A673 (cell line): ENCODE measurements around the gene CTIF. TPM values are rescaled to one million over a fixed set of nuclear protein-coding genes. Genes with fewer than 3 reads are reported as not detected.

ENCODE experiments used
- BruUV-seq: library from RNA; stranded (reverse); fragments of 400-500 nt; replicated peaks from 2 replicates; lab custom pipeline; 2021; lab: Mats Ljungman, UMichigan
- CTCF ChIA-PET: fragments of 300-600 bp; sonication (Branson Sonifier 250); formaldehyde crosslinking; loops from one replicate; lab custom pipeline; 2022; ENCODE audit warnings: antibody characterized with exemption; lab: Charles Lee
- POLR2A ChIA-PET: fragments of 300-600 bp; sonication (Branson Sonifier 250); formaldehyde crosslinking; loops from one replicate; lab custom pipeline; 2022; ENCODE audit warnings: antibody characterized with exemption; ENCODE audit not compliant: low non-redundant PET; lab: Charles Lee
- DNase-seq: peaks from one replicate; pipeline ENCODE4 v3.0.0-alpha.2; 2015; ENCODE audit warnings: low spot score
- H3K27ac ChIP-seq: fragments of 200-600 bp; sonication (generic); 2 replicates; pipeline ENCODE4 v1.5.1; 2016; ENCODE audit warnings: mixed run types, low read depth, mild to moderate bottlenecking, mixed read lengths, antibody characterized with exemption, low read length; ENCODE audit not compliant: poor library complexity, severe bottlenecking
- H3K27me3 ChIP-seq: fragments of 200-600 bp; sonication (generic); replicated peaks from 2 replicates; pipeline ENCODE4 v1.6.1; 2017; ENCODE audit warnings: mixed run types, low read depth, mild to moderate bottlenecking, mixed read lengths, antibody characterized with exemption, low read length; ENCODE audit not compliant: insufficient read depth, poor library complexity
- H3K36me3 ChIP-seq: fragments of 200-600 bp; sonication (generic); 2 replicates; pipeline ENCODE4 v1.6.1; 2016; ENCODE audit warnings: mixed run types, mild to moderate bottlenecking, mixed read lengths, antibody characterized with exemption, low read length; ENCODE audit not compliant: insufficient read depth, poor library complexity, severe bottlenecking
- H3K4me1 ChIP-seq: fragments of 200-600 bp; sonication (generic); 2 replicates; pipeline ENCODE4 v1.6.1; 2017; ENCODE audit warnings: mixed run types, mild to moderate bottlenecking, mixed read lengths, antibody characterized with exemption, low read length; ENCODE audit not compliant: insufficient read depth, poor library complexity, severe bottlenecking
- H3K4me3 ChIP-seq: fragments of 200-600 bp; sonication (generic); 2 replicates; pipeline ENCODE4 v1.5.1; 2016; ENCODE audit warnings: low read depth, mixed run types, mild to moderate bottlenecking, mixed read lengths, low read length; ENCODE audit not compliant: poor library complexity, severe bottlenecking
- H3K9me3 ChIP-seq: fragments of 200-600 bp; sonication (generic); 2 replicates; pipeline ENCODE4 v1.6.1; 2016; ENCODE audit warnings: mixed run types, low read depth, mild to moderate bottlenecking, mixed read lengths, antibody characterized with exemption, low read length; ENCODE audit not compliant: poor library complexity, severe bottlenecking
- EZH2 ChIP-seq: fragments of 200-600 bp; sonication (generic); IDR thresholded peaks from 2 replicates; pipeline ENCODE4 v1.6.1; 2017; ENCODE audit warnings: borderline replicate concordance, low read depth, mild to moderate bottlenecking, mixed read lengths, antibody characterized with exemption, low read length; ENCODE audit not compliant: poor library complexity, severe bottlenecking
- intact Hi-C: fragments of 100-400 bp; cut with micrococcal nuclease; formaldehyde crosslinking; loops from one replicate; pipeline ENCODE4 v1.10.0; 2022; ENCODE audit not compliant: unreplicated experiment
- total RNA-seq: library from RNA; stranded (reverse); gene quantifications from 2 replicates; pipeline ENCODE4 v1.2.3, GENCODE V29; 2021
- TF ChIP-seq, protein P1 (sequence below): fragments of 300-800, 200-600 bp; sonication (generic); conservative IDR thresholded peaks from 2 replicates; pipeline ENCODE4 v1.5.1; 2017; ENCODE audit warnings: low read depth, mild to moderate bottlenecking, antibody characterized with exemption, low read length, moderate library complexity, mixed read lengths

CTIF gene
- total RNA-seq, 1 experiment from 2014 or later, result 23.5 TPM

DNA sequence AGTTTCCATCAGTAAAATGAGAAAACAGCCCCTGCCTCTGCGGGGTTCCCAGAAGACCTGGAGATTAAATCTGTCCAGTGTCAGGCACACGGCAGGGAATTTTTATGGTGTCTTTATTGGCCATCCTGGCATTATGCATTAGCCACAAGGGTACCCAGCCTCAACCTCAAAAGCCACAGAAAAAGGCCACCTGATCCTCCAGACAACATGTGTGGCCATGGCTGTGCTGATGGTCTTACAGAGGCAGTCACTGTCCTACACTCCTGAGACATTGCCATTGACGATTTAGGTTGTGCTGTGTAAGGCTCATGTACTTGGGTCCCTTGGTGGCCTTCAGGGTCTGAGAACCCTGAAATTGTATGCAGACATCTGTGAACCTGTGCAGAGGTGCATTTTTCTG lies 296.3 kb downstream of the CTIF start:
- Histone ChIP-seq H3K27ac (peak overlapping the region; percentile 47), H3K4me1 (peaks cover 62% of the 10 kb centered on the region), H3K36me3 (no peaks in the 10 kb centered on the region), H3K4me3 (no peak overlapping the region), H3K9me3 (no peaks in the 10 kb centered on the region), H3K27me3 (no peaks in the 10 kb centered on the region)
- ChIA-PET CTCF (no interaction called here), POLR2A (no interaction called here)
- intact Hi-C loops, result loop anchor here (2.0 kb wide), 1 partner anchor 116 kb away; the partner anchor contains the start of gene SMAD7
- no peak for TF ChIP-seq EZH2
- TF ChIP-seq, protein P1, sequence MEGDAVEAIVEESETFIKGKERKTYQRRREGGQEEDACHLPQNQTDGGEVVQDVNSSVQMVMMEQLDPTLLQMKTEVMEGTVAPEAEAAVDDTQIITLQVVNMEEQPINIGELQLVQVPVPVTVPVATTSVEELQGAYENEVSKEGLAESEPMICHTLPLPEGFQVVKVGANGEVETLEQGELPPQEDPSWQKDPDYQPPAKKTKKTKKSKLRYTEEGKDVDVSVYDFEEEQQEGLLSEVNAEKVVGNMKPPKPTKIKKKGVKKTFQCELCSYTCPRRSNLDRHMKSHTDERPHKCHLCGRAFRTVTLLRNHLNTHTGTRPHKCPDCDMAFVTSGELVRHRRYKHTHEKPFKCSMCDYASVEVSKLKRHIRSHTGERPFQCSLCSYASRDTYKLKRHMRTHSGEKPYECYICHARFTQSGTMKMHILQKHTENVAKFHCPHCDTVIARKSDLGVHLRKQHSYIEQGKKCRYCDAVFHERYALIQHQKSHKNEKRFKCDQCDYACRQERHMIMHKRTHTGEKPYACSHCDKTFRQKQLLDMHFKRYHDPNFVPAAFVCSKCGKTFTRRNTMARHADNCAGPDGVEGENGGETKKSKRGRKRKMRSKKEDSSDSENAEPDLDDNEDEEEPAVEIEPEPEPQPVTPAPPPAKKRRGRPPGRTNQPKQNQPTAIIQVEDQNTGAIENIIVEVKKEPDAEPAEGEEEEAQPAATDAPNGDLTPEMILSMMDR, result no peak
- BruUV-seq, result no TSS peak
- no peak for DNase-seq

DNA sequence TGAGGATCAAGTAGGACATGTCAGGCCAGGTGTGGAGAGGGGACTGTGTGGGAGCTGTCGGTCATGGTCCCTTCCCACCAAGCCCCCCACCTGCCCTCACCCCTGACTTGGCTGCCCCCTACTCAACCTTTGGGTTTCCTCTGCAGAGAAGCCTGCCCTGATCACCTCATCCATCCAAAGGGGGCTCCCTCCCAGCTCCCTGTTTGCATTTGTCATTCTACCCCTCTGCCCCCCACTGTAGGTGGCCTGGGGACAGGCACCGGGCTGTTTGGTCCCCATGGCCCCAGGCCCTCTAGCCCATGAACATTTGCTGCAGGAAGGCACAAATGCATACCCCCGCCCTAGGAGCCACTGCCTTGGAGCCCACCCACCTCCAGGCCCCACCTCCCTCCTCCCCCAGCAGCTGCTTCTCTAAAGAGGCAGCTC lies 296.9 kb downstream of the CTIF start:
- DNase-seq, result no peak
- TF ChIP-seq, protein P1, result no peak
- TF ChIP-seq EZH2, result no peak
- peaks cover 61% of the 10 kb centered on the region for H3K4me1 ChIP-seq
- no peak overlapping the region for H3K4me3 ChIP-seq
- BruUV-seq, result no TSS peak
- POLR2A ChIA-PET, result no interaction called here
- no peaks in the 10 kb centered on the region for H3K27me3 ChIP-seq
- CTCF ChIA-PET, result interaction anchor here (0.6 kb wide), 1 partner anchor 21 kb away, joined by 4 read pairs; no protein-coding TSS in a partner anchor
- peak overlapping the region; percentile 47 for H3K27ac ChIP-seq
- no peaks in the 10 kb centered on the region for H3K9me3 ChIP-seq
- no peaks in the 10 kb centered on the region for H3K36me3 ChIP-seq
- intact Hi-C loops, result loop anchor here (2.0 kb wide), 1 partner anchor 115 kb away; the partner anchor contains the start of gene SMAD7

DNA sequence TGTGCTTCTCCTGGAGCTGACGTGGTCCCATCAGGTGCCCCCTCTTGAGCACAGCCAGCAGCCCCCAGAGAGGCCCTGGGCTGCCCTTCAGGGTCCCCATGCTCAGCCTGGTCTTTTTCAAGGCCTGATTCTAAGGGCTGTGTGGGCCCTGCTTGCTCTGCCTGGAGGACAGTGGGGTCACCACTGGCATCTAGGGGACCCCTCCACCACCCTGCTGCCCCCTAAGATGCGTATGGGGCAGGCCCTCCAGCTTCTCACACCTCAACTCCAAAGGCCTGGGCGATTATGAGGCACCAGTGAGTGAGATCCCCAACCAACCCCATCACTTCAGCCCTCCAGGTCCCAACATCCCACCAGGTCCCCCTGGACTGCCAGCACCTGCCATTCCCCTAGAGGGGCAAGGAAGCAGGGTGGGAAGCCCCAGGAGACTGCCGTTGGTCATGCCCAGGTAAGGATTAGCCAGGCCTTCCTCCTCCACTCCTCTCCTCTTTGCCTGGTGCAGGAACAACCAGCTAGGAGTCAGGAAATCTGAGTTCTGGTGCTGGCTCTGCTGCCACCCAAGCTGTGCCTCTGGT lies 297.5 kb downstream of the CTIF start:
- DNase-seq, result no peak
- BruUV-seq, result no TSS peak
- H3K36me3 ChIP-seq, result no peaks in the 10 kb centered on the region
- H3K4me3 ChIP-seq, result no peak overlapping the region
- peaks cover 57% of the 10 kb centered on the region for H3K4me1 ChIP-seq
- POLR2A ChIA-PET, result no interaction called here
- intact Hi-C loops, result no loop called here
- H3K9me3 ChIP-seq, result no peaks in the 10 kb centered on the region
- no peak overlapping the region for H3K27ac ChIP-seq
- CTCF ChIA-PET, result interaction anchor here (0.6 kb wide), 1 partner anchor 20 kb away, joined by 4 read pairs; no protein-coding TSS in a partner anchor
- H3K27me3 ChIP-seq, result no peaks in the 10 kb centered on the region
- TF ChIP-seq, protein P1, result no peak
- no peak for TF ChIP-seq EZH2
